Calu3 (cell line): ENCODE results near the gene PTTG1. TPM values are rescaled to one million over a fixed set of nuclear protein-coding genes. Genes with fewer than 3 reads are reported as not detected.

Source experiments
- BruUV-seq: library from RNA; stranded (reverse); fragments of 400-500 nt; replicated peaks from 2 replicates; lab custom pipeline; 2021; lab: Mats Ljungman, UMichigan
- CTCF ChIA-PET: fragments of 300-600 bp; sonication (Branson Sonifier 250); formaldehyde crosslinking; loops from one replicate; lab custom pipeline; 2022; ENCODE audit warnings: antibody characterized with exemption; lab: Charles Lee
- DNase-seq: peaks from one replicate; pipeline ENCODE4 v3.0.0; 2022
- H3K27ac Mint-ChIP-seq: one replicate; pipeline ENCODE4 v1.8.0; 2022; ENCODE audit warnings: mixed read lengths; ENCODE audit not compliant: unreplicated experiment
- H3K27me3 Mint-ChIP-seq: one replicate; pipeline ENCODE4 v1.8.0; 2022; ENCODE audit warnings: mixed read lengths; ENCODE audit not compliant: unreplicated experiment
- H3K36me3 Mint-ChIP-seq: one replicate; pipeline ENCODE4 v1.8.0; 2022; ENCODE audit warnings: mild to moderate bottlenecking, moderate library complexity, mixed read lengths; ENCODE audit not compliant: insufficient read depth, unreplicated experiment
- H3K4me1 Mint-ChIP-seq: one replicate; pipeline ENCODE4 v1.8.0; 2022; ENCODE audit warnings: mild to moderate bottlenecking, low read depth, mixed read lengths; ENCODE audit not compliant: unreplicated experiment
- H3K4me3 Mint-ChIP-seq: one replicate; pipeline ENCODE4 v1.8.0; 2022; ENCODE audit warnings: mild to moderate bottlenecking, low read depth, moderate library complexity, mixed read lengths; ENCODE audit not compliant: unreplicated experiment
- H3K9me3 Mint-ChIP-seq: one replicate; pipeline ENCODE4 v1.8.0; 2022; ENCODE audit warnings: low read depth, mixed read lengths; ENCODE audit not compliant: unreplicated experiment
- CTCF ChIP-seq: fragments of 200-600 bp; IDR thresholded peaks from one replicate; pipeline ENCODE4 v1.8.0; 2022; ENCODE audit warnings: antibody characterized with exemption; ENCODE audit not compliant: unreplicated experiment
- intact Hi-C: fragments of 100-400 bp; cut with micrococcal nuclease; formaldehyde crosslinking; loops from one replicate; pipeline ENCODE4 v1.10.0; 2022; ENCODE audit not compliant: unreplicated experiment
- total RNA-seq: library from RNA; stranded (reverse); gene quantifications from 2 replicates; pipeline ENCODE4 v1.2.3, GENCODE V29; 2022

PTTG1 gene
- total RNA-seq, 1 experiment from 2014 or later, result 184 TPM

GRCh38 chr5:160377651-160378050, 44.0 kb upstream of the PTTG1 start:
- no peak for TF ChIP-seq CTCF
- Mint-ChIP-seq H3K4me3 (no peak overlapping the region), H3K27me3 (peaks cover 87% of the 10 kb centered on the region), H3K36me3 (no peaks in the 10 kb centered on the region), H3K9me3 (no peaks in the 10 kb centered on the region), H3K4me1 (no peaks in the 10 kb centered on the region), H3K27ac (no peak overlapping the region)
- intact Hi-C loops, result no loop called here
- DNase-seq, result no peak
- CTCF ChIA-PET, result interaction anchor here (0.7 kb wide), 1 partner anchor 322 kb away, joined by 8 read pairs; no protein-coding TSS in a partner anchor
- no TSS peak for BruUV-seq

GRCh38 chr5:160378330-160378729, 43.3 kb upstream of the PTTG1 start:
- TF ChIP-seq CTCF, result no peak
- DNase-seq, result no peak
- H3K27me3 Mint-ChIP-seq, result peaks cover 83% of the 10 kb centered on the region
- no peak overlapping the region for H3K4me3 Mint-ChIP-seq
- no peaks in the 10 kb centered on the region for H3K9me3 Mint-ChIP-seq
- intact Hi-C loops, result no loop called here
- no TSS peak for BruUV-seq
- no peaks in the 10 kb centered on the region for H3K36me3 Mint-ChIP-seq
- no peaks in the 10 kb centered on the region for H3K4me1 Mint-ChIP-seq
- H3K27ac Mint-ChIP-seq, result no peak overlapping the region
- CTCF ChIA-PET, result interaction anchor here (0.7 kb wide), 1 partner anchor 174 kb away, joined by 3 read pairs; no protein-coding TSS in a partner anchor

GRCh38 chr5:160379511-160379910, 42.1 kb upstream of the PTTG1 start:
- no peaks in the 10 kb centered on the region for H3K9me3 Mint-ChIP-seq
- no peaks in the 10 kb centered on the region for H3K4me1 Mint-ChIP-seq
- no peak overlapping the region for H3K27ac Mint-ChIP-seq
- CTCF ChIA-PET, result interaction anchor here (0.5 to 1.2 kb wide), 4 partner anchors 236 to 358 kb away, joined by 3 to 4 read pairs (median 4); no protein-coding TSS in a partner anchor
- BruUV-seq, result no TSS peak
- intact Hi-C loops, result no loop called here
- H3K27me3 Mint-ChIP-seq, result peaks cover 71% of the 10 kb centered on the region
- no peak for TF ChIP-seq CTCF
- no peak overlapping the region for H3K4me3 Mint-ChIP-seq
- DNase-seq, result no peak
- no peaks in the 10 kb centered on the region for H3K36me3 Mint-ChIP-seq

- Mint-ChIP-seq H3K27ac (no peak overlapping the region), H3K4me1 (no peaks in the 10 kb centered on the region), H3K4me3 (no peak overlapping the region), H3K9me3 (no peaks in the 10 kb centered on the region), H3K27me3 (peaks cover 66% of the 10 kb centered on the region), H3K36me3 (no peaks in the 10 kb centered on the region)
- BruUV-seq, result no TSS peak
- no peak for TF ChIP-seq CTCF
- intact Hi-C loops, result no loop called here
- no peak for DNase-seq
- CTCF ChIA-PET, result interaction anchor here (0.5 to 1.2 kb wide), 4 partner anchors 237 to 358 kb away, joined by 3 to 4 read pairs (median 4); no protein-coding TSS in a partner anchor
Observed at GRCh38 chr5:160380041-160380440, 41.6 kb upstream of the PTTG1 start.
